H9 (cell line): ENCODE results near the gene MIEF1. TPM values are rescaled to one million over a fixed set of nuclear protein-coding genes. Genes with fewer than 3 reads are reported as not detected.

Experiments
- DNase-seq: peaks from one replicate; pipeline ENCODE4 v3.0.0-alpha.2; 2017
- H2AFZ ChIP-seq: one replicate; pipeline ENCODE4 v1.6.1; 2013; ENCODE audit warnings: mild to moderate bottlenecking, low read length, control low read depth, moderate library complexity
- H2AK5ac ChIP-seq: 2 replicates; pipeline ENCODE4 v1.6.1; 2013; ENCODE audit warnings: low read length, control low read depth, mixed read lengths; ENCODE audit not compliant: insufficient read length
- H2BK120ac ChIP-seq: one replicate; pipeline ENCODE4 v1.6.1; 2013; ENCODE audit warnings: low read depth, mild to moderate bottlenecking, low read length, control low read depth, inconsistent platforms; ENCODE audit not compliant: poor library complexity, severe bottlenecking
- H2BK12ac ChIP-seq: 2 replicates; pipeline ENCODE4 v1.6.1; 2013; ENCODE audit warnings: low read length, control low read depth, mixed read lengths, low read depth; ENCODE audit not compliant: insufficient read length
- H2BK15ac ChIP-seq: 2 replicates; pipeline ENCODE4 v1.6.1; 2013; ENCODE audit warnings: low read depth, low read length, control low read depth
- H2BK20ac ChIP-seq: one replicate; pipeline ENCODE4 v1.6.1; 2013; ENCODE audit warnings: low read depth, mild to moderate bottlenecking, low read length, control low read depth, inconsistent platforms; ENCODE audit not compliant: poor library complexity, severe bottlenecking
- H2BK5ac ChIP-seq: 2 replicates; pipeline ENCODE4 v1.6.1; 2013; ENCODE audit warnings: low read length, control low read depth, mixed read lengths; ENCODE audit not compliant: insufficient read length
- H3K14ac ChIP-seq: 2 replicates; pipeline ENCODE4 v1.6.1; 2013; ENCODE audit warnings: low read length, control low read depth; ENCODE audit not compliant: insufficient read depth
- H3K18ac ChIP-seq: 2 replicates; pipeline ENCODE4 v1.6.1; 2013; ENCODE audit warnings: low read depth, mild to moderate bottlenecking, mixed read lengths, low read length, control low read depth; ENCODE audit not compliant: insufficient read length
- H3K23ac ChIP-seq: 2 replicates; pipeline ENCODE4 v1.6.1; 2013; ENCODE audit warnings: low read length, control low read depth, mixed read lengths, low read depth; ENCODE audit not compliant: insufficient read length
- H3K23me2 ChIP-seq: 2 replicates; pipeline ENCODE4 v1.6.1; 2013; ENCODE audit warnings: low read depth, mild to moderate bottlenecking, mixed read lengths, low read length, control low read depth; ENCODE audit not compliant: insufficient read length, poor library complexity, severe bottlenecking
- H3K27ac ChIP-seq: 2 replicates; pipeline ENCODE4 v1.5.1; 2013; ENCODE audit warnings: low read length, control low read depth, mixed read lengths, low read depth; ENCODE audit not compliant: insufficient read length
- H3K27me3 ChIP-seq: 2 replicates; pipeline ENCODE4 v1.6.1; 2013; ENCODE audit warnings: low read length, control low read depth, inconsistent platforms; ENCODE audit not compliant: insufficient read depth
- H3K4ac ChIP-seq: 2 replicates; pipeline ENCODE4 v1.6.1; 2013; ENCODE audit warnings: low read depth, mild to moderate bottlenecking, control low read depth, inconsistent platforms, low read length, moderate library complexity
- H3K4me1 ChIP-seq: 2 replicates; pipeline ENCODE4 v1.6.1; 2013; ENCODE audit warnings: low read length, control low read depth, inconsistent platforms; ENCODE audit not compliant: insufficient read depth
- H3K4me2 ChIP-seq: 2 replicates; pipeline ENCODE4 v1.6.1; 2013; ENCODE audit warnings: low read length, control low read depth, mixed read lengths; ENCODE audit not compliant: insufficient read length, insufficient read depth
- H3K56ac ChIP-seq: 2 replicates; pipeline ENCODE4 v1.6.1; 2013; ENCODE audit warnings: low read depth, mild to moderate bottlenecking, mixed read lengths, low read length, control low read depth; ENCODE audit not compliant: insufficient read length
- H3K79me1 ChIP-seq: 2 replicates; pipeline ENCODE4 v1.6.1; 2013; ENCODE audit warnings: low read depth, mild to moderate bottlenecking, moderate library complexity, low read length, control low read depth, inconsistent platforms; ENCODE audit not compliant: insufficient read depth, poor library complexity, severe bottlenecking
- H3K79me2 ChIP-seq: 2 replicates; pipeline ENCODE4 v1.6.1; 2013; ENCODE audit warnings: low read length, control low read depth, inconsistent platforms; ENCODE audit not compliant: insufficient read depth
- H3K9ac ChIP-seq: 2 replicates; pipeline ENCODE4 v1.6.1; 2013; ENCODE audit warnings: low read length, control low read depth, mixed read lengths; ENCODE audit not compliant: insufficient read length; ENCODE audit errors: extremely low read depth
- H3K9me3 ChIP-seq: one replicate; pipeline ENCODE4 v1.6.1; 2013; ENCODE audit warnings: low read depth, low read length, inconsistent platforms; ENCODE audit not compliant: control insufficient read depth
- H3T11ph ChIP-seq: one replicate; pipeline ENCODE4 v1.6.1; 2013; ENCODE audit warnings: mild to moderate bottlenecking, low read length, control low read depth, inconsistent platforms
- H4K20me1 ChIP-seq: one replicate; pipeline ENCODE4 v1.6.1; 2013; ENCODE audit not compliant: control insufficient read depth, insufficient read length, insufficient read depth
- H4K5ac ChIP-seq: 2 replicates; pipeline ENCODE4 v1.6.1; 2013; ENCODE audit warnings: low read depth, mild to moderate bottlenecking, mixed read lengths, low read length, control low read depth; ENCODE audit not compliant: insufficient read length
- H4K8ac ChIP-seq: replicated peaks from 2 replicates; pipeline ENCODE4 v1.6.1; 2013; ENCODE audit warnings: low read length, control low read depth, mixed read lengths, low read depth; ENCODE audit not compliant: insufficient read length
- H4K91ac ChIP-seq: 2 replicates; pipeline ENCODE4 v1.6.1; 2013; ENCODE audit warnings: low read depth, mild to moderate bottlenecking, moderate library complexity, mixed read lengths, low read length, control low read depth; ENCODE audit not compliant: insufficient read length
- H3K27ac Mint-ChIP-seq, 3 experiments: 2 replicates in 2 of 3; 3 replicates in 1 of 3; pipeline ENCODE4 v1.8.0; 2020 to 2021; ENCODE audit warnings: mixed read lengths in 3 of 3, mild to moderate bottlenecking in 1 of 3, moderate library complexity in 1 of 3
- H3K27me3 Mint-ChIP-seq: 2 replicates; pipeline ENCODE4 v1.8.0; 2021; ENCODE audit warnings: low read depth, mild to moderate bottlenecking, moderate library complexity, mixed read lengths
- H3K36me3 Mint-ChIP-seq, 3 experiments: 2 replicates in 2 of 3; 3 replicates in 1 of 3; pipeline ENCODE4 v1.8.0; 2020 to 2021; ENCODE audit warnings: low read depth in 3 of 3, mixed read lengths in 3 of 3; ENCODE audit not compliant: insufficient read depth in 1 of 3
- H3K4me1 Mint-ChIP-seq, 2 experiments: 2 replicates each; pipeline ENCODE4 v1.8.0; 2020; ENCODE audit warnings: mixed read lengths in 2 of 2
- H3K4me3 Mint-ChIP-seq, 2 experiments: 2 replicates in 1 of 2; 3 replicates in 1 of 2; pipeline ENCODE4 v1.8.0; 2020 to 2021; ENCODE audit warnings: mild to moderate bottlenecking in 2 of 2, mixed read lengths in 2 of 2, moderate library complexity in 1 of 2
- H3K9me3 Mint-ChIP-seq, 2 experiments: 2 replicates in 1 of 2; 3 replicates in 1 of 2; pipeline ENCODE4 v1.8.0; 2020; ENCODE audit warnings: mild to moderate bottlenecking in 2 of 2, mixed read lengths in 2 of 2, moderate library complexity in 1 of 2
- WGBS: extraction: QIAGEN DNeasy Blood & Tissue Kit; methylation state at CpG from one replicate; pipeline ENCODE4 v1.1.7; 2013; ENCODE audit warnings: missing lambda C conversion rate, low lambda C conversion rate, mixed read lengths; ENCODE audit not compliant: insufficient read length; ENCODE audit errors: extremely low coverage; 5-methylcytosine and 5-hydroxymethylcytosine counted together
- total RNA-seq: library from RNA; stranded (reverse); gene quantifications from 2 replicates; pipeline ENCODE4 v1.2.1, GENCODE V29; 2021
- TF ChIP-seq, protein P1 (sequence below): fragments of 200-600 bp; sonication (generic); conservative IDR thresholded peaks from 3 replicates; pipeline ENCODE4 v1.8.0; 2021; ENCODE audit warnings: antibody characterized with exemption, mild to moderate bottlenecking

MIEF1 gene
- total RNA-seq, 1 experiment from 2014 or later = 32.6 TPM

DNA sequence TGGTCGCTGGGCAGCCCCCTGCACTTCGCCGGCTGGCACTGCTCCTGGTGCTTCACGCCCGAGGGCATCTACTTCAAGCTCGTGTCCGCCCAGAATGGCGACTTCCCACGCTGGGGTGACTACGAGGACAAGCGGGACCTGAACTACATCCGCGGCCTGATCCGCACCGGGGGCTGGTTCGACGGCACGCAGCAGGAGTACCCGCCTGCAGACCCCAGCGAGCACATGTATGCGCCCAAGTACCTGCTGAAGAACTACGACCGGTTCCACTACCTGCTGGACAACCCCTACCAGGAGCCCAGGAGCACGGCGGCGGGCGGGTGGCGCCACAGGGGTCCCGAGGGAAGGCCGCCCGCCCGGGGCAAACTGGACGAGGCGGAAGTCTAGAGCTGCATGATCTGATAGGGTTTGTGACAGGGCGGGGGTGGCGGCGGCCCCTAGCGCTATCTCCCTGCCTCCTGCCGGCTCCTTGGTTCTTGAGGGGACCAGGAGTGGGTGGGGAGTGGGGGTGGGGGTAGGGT, 13.5 kb upstream of the MIEF1 start:
- H3K56ac ChIP-seq = no peak overlapping the region

More for the DNA sequence above, 13.5 kb upstream of the MIEF1 start:
- DNase-seq = no peak
- Histone ChIP-seq H4K20me1 (no peaks in the 10 kb centered on the region), H2BK120ac (no peak overlapping the region), H3K9ac (no peak overlapping the region), H2BK12ac (no peak overlapping the region), H3K79me2 (no peaks in the 10 kb centered on the region), H2BK20ac (no peak overlapping the region), H3K4ac (no peak overlapping the region), H3K23me2 (no peaks in the 10 kb centered on the region), H3K27me3 (no peaks in the 10 kb centered on the region), H2BK5ac (no peak overlapping the region), H3K14ac (no peak overlapping the region), H4K91ac (no peak overlapping the region), H3K4me1 (no peaks in the 10 kb centered on the region), H3K9me3 (no peaks in the 10 kb centered on the region), H3K27ac (no peak overlapping the region), H2BK15ac (no peak overlapping the region), H3K4me2 (no peak overlapping the region), H2AFZ (no peak overlapping the region), H4K8ac (no peak overlapping the region), H3K23ac (no peak overlapping the region), H3K18ac (no peak overlapping the region), H3K79me1 (no peaks in the 10 kb centered on the region), H3T11ph (no peak overlapping the region), H4K5ac (no peak overlapping the region), H2AK5ac (no peak overlapping the region)
- H3K27ac Mint-ChIP-seq = no peak overlapping the region
- peaks cover 6 to 15% of the 10 kb centered on the region in 2 experiments for H3K4me1 Mint-ChIP-seq
- peaks cover 36% of the 10 kb centered on the region for H3K27me3 Mint-ChIP-seq
- H3K4me3 Mint-ChIP-seq = no peak overlapping the region
- peaks cover 0 to 6% (median 4%) of the 10 kb centered on the region in 3 experiments; a peak in 3 of 7 replicates for H3K36me3 Mint-ChIP-seq
- TF ChIP-seq, protein P1, sequence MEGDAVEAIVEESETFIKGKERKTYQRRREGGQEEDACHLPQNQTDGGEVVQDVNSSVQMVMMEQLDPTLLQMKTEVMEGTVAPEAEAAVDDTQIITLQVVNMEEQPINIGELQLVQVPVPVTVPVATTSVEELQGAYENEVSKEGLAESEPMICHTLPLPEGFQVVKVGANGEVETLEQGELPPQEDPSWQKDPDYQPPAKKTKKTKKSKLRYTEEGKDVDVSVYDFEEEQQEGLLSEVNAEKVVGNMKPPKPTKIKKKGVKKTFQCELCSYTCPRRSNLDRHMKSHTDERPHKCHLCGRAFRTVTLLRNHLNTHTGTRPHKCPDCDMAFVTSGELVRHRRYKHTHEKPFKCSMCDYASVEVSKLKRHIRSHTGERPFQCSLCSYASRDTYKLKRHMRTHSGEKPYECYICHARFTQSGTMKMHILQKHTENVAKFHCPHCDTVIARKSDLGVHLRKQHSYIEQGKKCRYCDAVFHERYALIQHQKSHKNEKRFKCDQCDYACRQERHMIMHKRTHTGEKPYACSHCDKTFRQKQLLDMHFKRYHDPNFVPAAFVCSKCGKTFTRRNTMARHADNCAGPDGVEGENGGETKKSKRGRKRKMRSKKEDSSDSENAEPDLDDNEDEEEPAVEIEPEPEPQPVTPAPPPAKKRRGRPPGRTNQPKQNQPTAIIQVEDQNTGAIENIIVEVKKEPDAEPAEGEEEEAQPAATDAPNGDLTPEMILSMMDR = no peak
- peaks cover 0 to 3% of the 10 kb centered on the region in 2 experiments; a peak in 1 of 5 replicates for H3K9me3 Mint-ChIP-seq
- WGBS = no CpG with 5 or more reads among the region's 39 CpGs
